Keratinocyte (primary cell): Measurements from ENCODE around the gene LUC7L3. TPM values are rescaled to one million over a fixed set of nuclear protein-coding genes. Genes with fewer than 3 reads are reported as not detected.

ENCODE experiments used
- DNase-seq: peaks from one replicate; pipeline ENCODE4 v3.0.0-alpha.2; 2011; ENCODE audit warnings: low read depth, missing footprints, low spot score
- FAIRE-seq: peaks from 2 replicates; lab custom pipeline; 2011; peaks lifted over from hg19 to GRCh38; lab: Jason Lieb, UNC
- H2AFZ ChIP-seq: 2 replicates; pipeline ENCODE4 v1.6.0; 2012; ENCODE audit warnings: low read length, control low read depth, inconsistent platforms; ENCODE audit not compliant: control insufficient read depth
- H3K27ac ChIP-seq: 2 replicates; pipeline ENCODE4 v1.5.1; 2011; ENCODE audit warnings: low read length; ENCODE audit not compliant: control insufficient read depth, insufficient read depth
- H3K27me3 ChIP-seq: 3 replicates; pipeline ENCODE4 v1.6.0; 2011; ENCODE audit warnings: low read length; ENCODE audit not compliant: control insufficient read depth, insufficient read depth; ENCODE audit errors: extremely low read depth
- H3K36me3 ChIP-seq, 2 experiments: 2 replicates in 1 of 2; 3 replicates in 1 of 2; pipeline ENCODE4 v1.5.1; 2011; ENCODE audit warnings: low read length in 2 of 2, mild to moderate bottlenecking in 1 of 2; ENCODE audit not compliant: control insufficient read depth in 2 of 2, insufficient read depth in 2 of 2; ENCODE audit errors: extremely low read depth in 1 of 2
- H3K4me1 ChIP-seq: 3 replicates; pipeline ENCODE4 v1.5.1; 2011; ENCODE audit warnings: low read length; ENCODE audit not compliant: control insufficient read depth, insufficient read depth; ENCODE audit errors: extremely low read depth
- H3K4me2 ChIP-seq: 3 replicates; pipeline ENCODE4 v1.6.0; 2011; ENCODE audit warnings: low read depth, low read length; ENCODE audit not compliant: control insufficient read depth, insufficient read depth; ENCODE audit errors: extremely low read depth
- H3K4me3 ChIP-seq, 3 experiments: fragments of 200-600 bp in 1 of 3; sonication (generic) in 1 of 3; 2 replicates in 2 of 3; 3 replicates in 1 of 3; pipeline ENCODE4 v1.5.1; 2011 to 2016; ENCODE audit warnings: low read length in 3 of 3, mild to moderate bottlenecking in 3 of 3, control low read depth in 2 of 3, inconsistent platforms in 1 of 3, low read depth in 1 of 3, mixed read lengths in 1 of 3, mixed run types in 1 of 3, moderate library complexity in 1 of 3; ENCODE audit not compliant: control insufficient read depth in 2 of 3, insufficient read depth in 2 of 3; ENCODE audit errors: extremely low read depth in 1 of 3
- H3K79me2 ChIP-seq: 2 replicates; pipeline ENCODE4 v1.6.0; 2012; ENCODE audit warnings: low read length; ENCODE audit not compliant: control insufficient read depth, insufficient read depth
- H3K9ac ChIP-seq: 3 replicates; pipeline ENCODE4 v1.6.0; 2011; ENCODE audit warnings: low read length; ENCODE audit not compliant: control insufficient read depth, insufficient read depth; ENCODE audit errors: extremely low read depth
- H3K9me1 ChIP-seq: 3 replicates; pipeline ENCODE4 v1.6.0; 2011; ENCODE audit warnings: low read length; ENCODE audit not compliant: control insufficient read depth, insufficient read depth; ENCODE audit errors: extremely low read depth
- H3K9me3 ChIP-seq: 2 replicates; pipeline ENCODE4 v1.5.1; 2012; ENCODE audit warnings: low read depth, low read length; ENCODE audit not compliant: control insufficient read depth
- H4K20me1 ChIP-seq: 3 replicates; pipeline ENCODE4 v1.6.0; 2011; ENCODE audit warnings: low read length; ENCODE audit not compliant: control insufficient read depth, insufficient read depth; ENCODE audit errors: extremely low read depth
- CTCF ChIP-seq, 3 experiments: IDR thresholded peaks in 1 of 3; conservative IDR thresholded peaks in 1 of 3; optimal IDR thresholded peaks in 1 of 3; 2 replicates in 2 of 3; 3 replicates in 1 of 3; pipeline versions ENCODE3 to v1.5.1; 2011; ENCODE audit warnings: low read length in 3 of 3, mild to moderate bottlenecking in 3 of 3, moderate library complexity in 2 of 3, control low read depth in 1 of 3, inconsistent platforms in 1 of 3; ENCODE audit not compliant: insufficient read depth in 2 of 3; ENCODE audit errors: extremely low read depth in 1 of 3
- EZH2 ChIP-seq: IDR thresholded peaks from one replicate; pipeline ENCODE4 v1.6.1; 2012; ENCODE audit warnings: inconsistent platforms, mild to moderate bottlenecking, low read length, moderate library complexity
- dilution Hi-C: fragments of 300-500 bp; cut with MboI; formaldehyde crosslinking; loops from one replicate; pipeline ENCODE4 v1.7.0; 2020; ENCODE audit warnings: low sequenced_read_pairs; ENCODE audit not compliant: extremely low pct_ligation_motif_present
- polyA plus RNA-seq, 5 experiments: library from polyadenylated mRNA; depleted of rRNA in 3 of 5; stranded (reverse) in 3 of 5; stranded (forward) in 1 of 5; unstranded in 1 of 5; fragments of >200 nt; gene quantifications; 1 replicate in 1 of 5; 2 replicates in 3 of 5; 3 replicates in 1 of 5; pipeline versions ENCODE4 v1.2.1 to v1.2.3, GENCODE V29; 2011 to 2012; ENCODE audit warnings: missing spikeins in 2 of 5, low read depth in 1 of 5, low replicate concordance in 1 of 5

Gene LUC7L3
- polyA plus RNA-seq, 1 donor (not counting 4 experiments of a cell fraction or from before 2014, with no cell fraction given) = 92.4 TPM

GRCh38 chr17:50685334-50685665 is 34.1 kb upstream of the LUC7L3 start:
- H3K27ac ChIP-seq = no peak overlapping the region
- H3K27me3 ChIP-seq = no peaks in the 10 kb centered on the region
- H3K4me1 ChIP-seq = peaks cover 21% of the 10 kb centered on the region
- H3K9me3 ChIP-seq = no peaks in the 10 kb centered on the region
- H3K36me3 ChIP-seq = peaks cover 6 to 14% of the 10 kb centered on the region in 2 experiments
- H2AFZ ChIP-seq = no peak overlapping the region
- no peaks in the 10 kb centered on the region for H3K79me2 ChIP-seq
- TF ChIP-seq EZH2 (no peak), CTCF (optimal IDR thresholded peaks at IDR 0.05 in 1 of 3, IDR thresholded peaks at IDR 0.05 in 1 of 3, conservative IDR thresholded peaks at IDR 0.05 in 1 of 3; ENCODE audit: extremely low read depth in 1 of 3, insufficient read depth in 2 of 3, low read length in 3 of 3) (no peak)
- H3K9ac ChIP-seq = no peak overlapping the region
- H4K20me1 ChIP-seq = no peaks in the 10 kb centered on the region
- no peaks in the 10 kb centered on the region for H3K9me1 ChIP-seq
- dilution Hi-C loops = no loop called here
- no peak overlapping the region for H3K4me2 ChIP-seq
- DNase-seq (no peak), FAIRE-seq (no peak)
- H3K4me3 ChIP-seq = no peak overlapping the region

- H3K27ac ChIP-seq = no peak overlapping the region
- dilution Hi-C loops = no loop called here
- no peak overlapping the region for H3K4me2 ChIP-seq
- FAIRE-seq (no peak), DNase-seq (no peak)
- H3K4me1 ChIP-seq = peaks cover 21% of the 10 kb centered on the region
- H3K9me1 ChIP-seq = no peaks in the 10 kb centered on the region
- H2AFZ ChIP-seq = no peak overlapping the region
- no peaks in the 10 kb centered on the region for H3K9me3 ChIP-seq
- no peaks in the 10 kb centered on the region for H3K27me3 ChIP-seq
- H3K9ac ChIP-seq = no peak overlapping the region
- no peak for TF ChIP-seq EZH2
- no peak for TF ChIP-seq CTCF (optimal IDR thresholded peaks at IDR 0.05 in 1 of 3, IDR thresholded peaks at IDR 0.05 in 1 of 3, conservative IDR thresholded peaks at IDR 0.05 in 1 of 3; ENCODE audit: extremely low read depth in 1 of 3, insufficient read depth in 2 of 3, low read length in 3 of 3)
- peaks cover 4 to 17% of the 10 kb centered on the region in 2 experiments for H3K36me3 ChIP-seq
- no peak overlapping the region for H3K4me3 ChIP-seq
- no peaks in the 10 kb centered on the region for H4K20me1 ChIP-seq
- no peaks in the 10 kb centered on the region for H3K79me2 ChIP-seq
Measured at GRCh38 chr17:50685691-50686493, 33.5 kb upstream of the LUC7L3 start.
